Left renal pelvis (tissue), 4 donors: ENCODE results near the gene HBB. TPM values are rescaled to one million over a fixed set of nuclear protein-coding genes. Genes with fewer than 3 reads are reported as not detected.

ENCODE experiments used
- polyA plus RNA-seq, 4 donors: library from polyadenylated mRNA; unstranded; fragments of 120-200 nt; gene quantifications; one replicate each; pipeline ENCODE4 v1.2.1, GENCODE V29; 2013; ENCODE audit not compliant: insufficient read length in 4 of 4

HBB gene
- polyA plus RNA-seq, 4 donors, result 99.7 to 2,476 (median 158) TPM

Other genes starting within 250 kb of the HBB start
- under 1 TPM in 3 of 4 donors, not detected in 1; 0.05 to 0.06 (median 0.05) TPM for gene OR51L1, start 232.2 kb downstream of the HBB start, polyA plus RNA-seq
- not detected for gene OR52J3, start 180.5 kb downstream of the HBB start, polyA plus RNA-seq
- gene OR52E2, start 167.4 kb downstream of the HBB start, polyA plus RNA-seq, result not detected
- gene OR52E1, start 157.5 kb downstream of the HBB start, polyA plus RNA-seq, result not detected
- gene OR52A5, start 88.7 kb downstream of the HBB start, polyA plus RNA-seq, result not detected
- gene OR52A1, start 72.3 kb downstream of the HBB start, polyA plus RNA-seq, result under 1 TPM in 2 of 4 donors, not detected in 2; 0.01 to 0.05 TPM
- gene OR51V1, start 26.4 kb downstream of the HBB start, polyA plus RNA-seq, result not detected
- gene HBD, start 7.4 kb upstream of the HBB start, polyA plus RNA-seq, result 1 to 10 TPM; 1.1 to 2.9 (median 1.5) TPM
- gene HBG1, start 22.8 kb upstream of the HBB start, polyA plus RNA-seq, result 10 to 100 TPM in 1 of 4 donors, 1 to 10 TPM in 3; 6.7 to 37.9 (median 9.1) TPM
- over 10,000 TPM in 1 of 4 donors, 1,000 to 10,000 TPM in 3; 1,504 to 42,529 (median 2,280) TPM for gene HBG2, start 27.7 kb upstream of the HBB start, polyA plus RNA-seq
- gene HBE1, start 42.9 kb upstream of the HBB start, polyA plus RNA-seq, result 10 to 100 TPM in 2 of 4 donors, 1 to 10 TPM in 2; 4.2 to 97.8 (median 8.2) TPM
- gene OR51B4, start 74.9 kb upstream of the HBB start, polyA plus RNA-seq, result under 1 TPM in 2 of 4 donors, not detected in 2; 0.26 to 0.38 TPM
- gene OR51B2, start 97.2 kb upstream of the HBB start, polyA plus RNA-seq, result not detected
- gene OR51B5, start 116.5 kb upstream of the HBB start, polyA plus RNA-seq, result under 1 TPM; 0.17 to 0.43 (median 0.41) TPM
- gene OR51B6, start 124.4 kb upstream of the HBB start, polyA plus RNA-seq, result not detected
- gene OR51M1, start 156.7 kb upstream of the HBB start, polyA plus RNA-seq, result not detected
- gene OR51Q1, start 195.0 kb upstream of the HBB start, polyA plus RNA-seq, result under 1 TPM in 1 of 4 donors, not detected in 3; 0.14 TPM
- gene OR51I1, start 214.4 kb upstream of the HBB start, polyA plus RNA-seq, result not detected
- gene OR51I2, start 222.3 kb upstream of the HBB start, polyA plus RNA-seq, result not detected